IMR-90 (cell line): ENCODE measurements around the gene ZNF532. TPM values are rescaled to one million over a fixed set of nuclear protein-coding genes. Genes with fewer than 3 reads are reported as not detected.

Experiments used
- ATAC-seq: fragments of 200-7000 bp; cut with Tn5 transposase; 2 replicates; pipeline ENCODE4 v1.9.1; 2020; ENCODE audit warnings: low read depth, mild to moderate bottlenecking, moderate library complexity
- BruUV-seq: library from RNA; stranded (reverse); fragments of 400-500 nt; replicated peaks from 2 replicates; lab custom pipeline; 2021; lab: Mats Ljungman, UMichigan
- CTCF ChIA-PET: fragments of 300-600 bp; formaldehyde crosslinking; extraction: SDS; loops from one replicate; lab custom pipeline; 2021; ENCODE audit warnings: antibody characterized with exemption; lab: Yijun Ruan, JAX
- POLR2A ChIA-PET: fragments of 300-600 bp; sonication (Branson Sonifier 250); formaldehyde crosslinking; loops from one replicate; lab custom pipeline; 2022; ENCODE audit warnings: antibody characterized with exemption; ENCODE audit not compliant: unreplicated experiment; lab: Charles Lee
- DNase-seq: peaks from one replicate; pipeline ENCODE4 v3.0.0; 2013
- H2AFZ ChIP-seq: replicated peaks from 2 replicates; pipeline ENCODE3; 2013; ENCODE audit warnings: low read length, mild to moderate bottlenecking; ENCODE audit not compliant: poor library complexity
- H2AK5ac ChIP-seq: 2 replicates; pipeline ENCODE4 v1.6.1; 2013; ENCODE audit warnings: low read depth, low read length, inconsistent platforms
- H2AK9ac ChIP-seq: replicated peaks from 2 replicates; pipeline ENCODE3; 2013; ENCODE audit warnings: mild to moderate bottlenecking, low read depth, low read length, moderate library complexity; ENCODE audit not compliant: poor library complexity
- H2BK120ac ChIP-seq: 2 replicates; pipeline ENCODE4 v1.6.1; 2013; ENCODE audit warnings: low read depth, low read length, inconsistent platforms
- H2BK15ac ChIP-seq: 3 replicates; pipeline ENCODE4 v1.6.1; 2013; ENCODE audit warnings: low read depth, low read length, inconsistent platforms
- H2BK20ac ChIP-seq: 2 replicates; pipeline ENCODE4 v1.6.1; 2013; ENCODE audit warnings: low read depth, mild to moderate bottlenecking, inconsistent platforms, low read length, moderate library complexity
- H2BK5ac ChIP-seq: 2 replicates; pipeline ENCODE4 v1.6.1; 2013; ENCODE audit warnings: mild to moderate bottlenecking, low read depth, low read length, inconsistent platforms; ENCODE audit not compliant: poor library complexity, severe bottlenecking
- H3K14ac ChIP-seq: replicated peaks from 2 replicates; pipeline ENCODE4 v1.6.1; 2013; ENCODE audit warnings: low read depth, low read length, inconsistent platforms
- H3K18ac ChIP-seq: 2 replicates; pipeline ENCODE4 v1.6.1; 2013; ENCODE audit warnings: low read depth, low read length, control low read depth
- H3K23ac ChIP-seq: 2 replicates; pipeline ENCODE4 v1.6.1; 2013; ENCODE audit warnings: low read depth, low read length, inconsistent platforms
- H3K27ac ChIP-seq: 2 replicates; pipeline ENCODE4 v1.5.1; 2013; ENCODE audit warnings: mild to moderate bottlenecking, control low read depth, low read length; ENCODE audit not compliant: insufficient read depth
- H3K27me3 ChIP-seq: 2 replicates; pipeline ENCODE4 v1.6.1; 2013; ENCODE audit warnings: low read length; ENCODE audit not compliant: control insufficient read depth, insufficient read depth
- H3K36me3 ChIP-seq: 2 replicates; pipeline ENCODE4 v1.6.1; 2013; ENCODE audit warnings: low read length, mixed read lengths; ENCODE audit not compliant: control insufficient read depth, insufficient read depth
- H3K4ac ChIP-seq: 2 replicates; pipeline ENCODE4 v1.6.1; 2013; ENCODE audit warnings: low read depth, low read length, inconsistent platforms
- H3K4me1 ChIP-seq: 2 replicates; pipeline ENCODE4 v1.6.1; 2013; ENCODE audit warnings: low read length, mixed read lengths; ENCODE audit not compliant: control insufficient read depth, insufficient read depth
- H3K4me2 ChIP-seq: 2 replicates; pipeline ENCODE4 v1.6.1; 2013; ENCODE audit warnings: low read depth, mild to moderate bottlenecking, control low read depth, low read length, moderate library complexity
- H3K4me3 ChIP-seq: 2 replicates; pipeline ENCODE4 v1.5.1; 2013; ENCODE audit warnings: low read depth, mild to moderate bottlenecking, control low read depth, low read length, moderate library complexity; ENCODE audit not compliant: insufficient read depth
- H3K56ac ChIP-seq: 2 replicates; pipeline ENCODE4 v1.6.1; 2013; ENCODE audit warnings: low read length, inconsistent platforms; ENCODE audit not compliant: insufficient read depth; ENCODE audit errors: extremely low read depth
- H3K79me1 ChIP-seq, 2 experiments: 2 replicates each; pipeline ENCODE4 v1.6.1; 2013; ENCODE audit warnings: low read length in 2 of 2, inconsistent platforms in 1 of 2, low read depth in 1 of 2
- H3K9ac ChIP-seq: 2 replicates; pipeline ENCODE4 v1.6.1; 2013; ENCODE audit warnings: low read depth, low read length, control low read depth
- H3K9me1 ChIP-seq: 2 replicates; pipeline ENCODE4 v1.6.1; 2013; ENCODE audit warnings: low read length, inconsistent platforms; ENCODE audit not compliant: insufficient read depth
- H3K9me3 ChIP-seq: 2 replicates; pipeline ENCODE4 v1.6.1; 2013; ENCODE audit warnings: low read length; ENCODE audit not compliant: control insufficient read depth, insufficient read depth
- H4K20me1 ChIP-seq: 2 replicates; pipeline ENCODE4 v1.6.1; 2013; ENCODE audit warnings: low read length, inconsistent platforms; ENCODE audit not compliant: insufficient read depth
- H4K5ac ChIP-seq: 2 replicates; pipeline ENCODE4 v1.6.1; 2013; ENCODE audit warnings: mild to moderate bottlenecking, low read depth, low read length, control low read depth
- H4K8ac ChIP-seq, 2 experiments: 2 replicates each; pipeline ENCODE4 v1.6.1; 2013; ENCODE audit warnings: low read depth in 2 of 2, low read length in 2 of 2, control low read depth in 1 of 2, inconsistent platforms in 1 of 2
- H4K91ac ChIP-seq: 2 replicates; pipeline ENCODE4 v1.6.1; 2013; ENCODE audit warnings: low read depth, low read length, inconsistent platforms; ENCODE audit not compliant: insufficient read depth
- BHLHE40 ChIP-seq: fragments of 150-350 bp; IDR thresholded peaks from 2 replicates; pipeline ENCODE4 v1.6.1; 2016; ENCODE audit warnings: mild to moderate bottlenecking, low read depth, low read length
- CEBPB ChIP-seq: IDR thresholded peaks from 2 replicates; pipeline ENCODE4 v1.6.1; 2012; ENCODE audit warnings: low read depth, low read length, improper control_type of control experiment
- CHD1 ChIP-seq: IDR thresholded peaks from 2 replicates; pipeline ENCODE4 v1.6.1; 2012; ENCODE audit warnings: low read depth, low read length, improper control_type of control experiment
- CTCF ChIP-seq: conservative IDR thresholded peaks from 2 replicates; pipeline ENCODE4 v1.5.1; 2012; ENCODE audit warnings: mild to moderate bottlenecking, low read depth, low read length, improper control_type of control experiment
- ELK1 ChIP-seq: fragments of 150-350 bp; IDR thresholded peaks from 2 replicates; pipeline ENCODE4 v1.6.1; 2016; ENCODE audit warnings: low read depth, mild to moderate bottlenecking, low read length, moderate library complexity, borderline replicate concordance
- FOS ChIP-seq: fragments of 150-350 bp; IDR thresholded peaks from 2 replicates; pipeline ENCODE4 v1.6.1; 2016; ENCODE audit warnings: low read depth, low read length
- MAFK ChIP-seq: IDR thresholded peaks from 2 replicates; pipeline ENCODE4 v1.6.1; 2012; ENCODE audit warnings: low read depth, low read length, improper control_type of control experiment
- MAZ ChIP-seq: IDR thresholded peaks from 2 replicates; pipeline ENCODE4 v1.6.1; 2012; ENCODE audit warnings: low read depth, mild to moderate bottlenecking, low read length, improper control_type of control experiment, moderate library complexity, borderline replicate concordance
- MXI1 ChIP-seq: IDR thresholded peaks from 2 replicates; pipeline ENCODE4 v1.6.1; 2012; ENCODE audit warnings: low read depth, mild to moderate bottlenecking, low read length, moderate library complexity, borderline replicate concordance
- NFE2L2 ChIP-seq: fragments of 150-350 bp; IDR thresholded peaks from 2 replicates; pipeline ENCODE4 v1.6.1; 2016; ENCODE audit warnings: low read depth, mild to moderate bottlenecking, low read length
- POLR2A ChIP-seq: IDR thresholded peaks from 2 replicates; pipeline ENCODE4 v1.6.1; 2012; ENCODE audit warnings: mild to moderate bottlenecking, low read depth, low read length
- RAD21 ChIP-seq: IDR thresholded peaks from 2 replicates; pipeline ENCODE4 v1.6.1; 2012; ENCODE audit warnings: low read length, improper control_type of control experiment
- RCOR1 ChIP-seq: IDR thresholded peaks from 2 replicates; pipeline ENCODE4 v1.6.1; 2012; ENCODE audit warnings: mild to moderate bottlenecking, low read length, improper control_type of control experiment; ENCODE audit not compliant: insufficient replicate concordance
- RFX5 ChIP-seq: IDR thresholded peaks from 2 replicates; pipeline ENCODE4 v1.8.0; 2012; ENCODE audit warnings: low read depth, mild to moderate bottlenecking, low read length, moderate library complexity
- SMC3 ChIP-seq: fragments of 150-350 bp; IDR thresholded peaks from 2 replicates; pipeline ENCODE4 v1.6.1; 2016; ENCODE audit warnings: low read depth, mild to moderate bottlenecking, antibody characterized with exemption, low read length, moderate library complexity
- WGBS, 2 experiments: methylation state at CpG; one replicate each; pipeline versions ENCODE4 v1.1.5 to v1.1.7; 2013; ENCODE audit warnings: missing lambda C conversion rate in 2 of 2; ENCODE audit not compliant: insufficient read length in 1 of 2; ENCODE audit errors: extremely low coverage in 2 of 2; 5-methylcytosine and 5-hydroxymethylcytosine counted together
- dilution Hi-C: fragments of 300-500 bp; cut with HindIII; formaldehyde crosslinking; loops from one replicate; pipeline ENCODE4 v1.14.3; 2018; ENCODE audit warnings: low sequenced_read_pairs; ENCODE audit not compliant: unreplicated experiment
- in situ Hi-C: fragments of 300-500 bp; cut with MboI; formaldehyde crosslinking; loops from 3 replicates; pipeline ENCODE4 v1.14.3; 2019; ENCODE audit warnings: low sequenced_read_pairs, inconsistent platforms, mixed read lengths
- intact Hi-C: fragments of 100-400 bp; cut with micrococcal nuclease; formaldehyde crosslinking; loops from 2 replicates; pipeline ENCODE4 v1.10.0; 2022
- polyA plus RNA-seq, 3 experiments: library from polyadenylated mRNA; depleted of rRNA; stranded (reverse); fragments of >200 nt; gene quantifications; 2 replicates each; pipeline ENCODE4 v1.2.3, GENCODE V29; 2012; ENCODE audit warnings: low replicate concordance in 1 of 3
- total RNA-seq: library from RNA; depleted of rRNA; stranded (reverse); fragments of >200 nt; gene quantifications from 2 replicates; pipeline ENCODE4 v1.2.3, GENCODE V29; 2012
- TF ChIP-seq, protein P1 (sequence below): fragments of 150-350 bp; IDR thresholded peaks from 2 replicates; pipeline ENCODE4 v1.6.1; 2017; ENCODE audit warnings: mild to moderate bottlenecking, antibody characterized with exemption, low read length, low read depth

The ZNF532 gene
- total and polyA plus RNA-seq, 2 of the 4 experiments (the other 2 are of a cell fraction): 29.9 to 45.8 TPM

DNA sequence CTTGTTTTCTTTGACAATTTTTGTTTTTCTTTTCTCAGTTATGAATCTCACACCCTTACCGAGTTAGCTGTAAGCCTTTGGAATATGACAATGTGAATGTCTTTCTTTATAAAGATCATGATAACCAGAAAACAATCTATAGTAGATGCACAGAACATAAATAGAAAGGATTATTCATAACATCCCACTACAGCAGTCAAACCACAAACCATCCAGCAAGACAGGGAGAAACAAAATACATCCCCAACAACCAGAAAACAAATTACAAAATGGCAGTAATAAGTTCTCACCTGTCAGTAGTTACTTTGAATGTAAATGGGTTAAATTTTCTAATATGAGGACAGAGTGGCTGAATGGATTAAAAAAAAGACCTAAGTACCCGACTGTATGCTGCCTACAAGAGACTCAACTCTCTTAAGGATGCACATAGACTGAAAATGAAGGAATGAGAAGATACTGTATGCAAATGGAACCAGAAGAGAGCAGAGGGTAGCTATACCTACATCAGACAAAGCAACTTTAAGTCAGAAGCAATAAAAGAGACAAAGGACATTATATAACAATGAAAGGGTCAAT, 124.6 kb downstream of the ZNF532 start:
- dilution Hi-C loops (no loop called here), in situ Hi-C loops (no loop called here), intact Hi-C loops (no loop called here)
- no peaks in the 10 kb centered on the region; a peak in 1 of 4 replicates for H3K79me1 ChIP-seq
- no peak overlapping the region for H3K4me3 ChIP-seq
- H2BK20ac ChIP-seq: no peak overlapping the region
- H4K5ac ChIP-seq: no peak overlapping the region
- no peak overlapping the region for H3K9ac ChIP-seq
- ATAC-seq (no peak), DNase-seq (no peak)
- ChIA-PET POLR2A (no interaction called here), CTCF (no interaction called here)
- no peak overlapping the region for H2AFZ ChIP-seq
- no peak overlapping the region for H3K23ac ChIP-seq
- peaks cover 5% of the 10 kb centered on the region; the same call in 1 of the 2 replicates for H3K4me1 ChIP-seq
- TF ChIP-seq ELK1: no peak
- no peak for TF ChIP-seq POLR2A
- TF ChIP-seq BHLHE40: no peak
- TF ChIP-seq RFX5: no peak
- TF ChIP-seq, protein P1, sequence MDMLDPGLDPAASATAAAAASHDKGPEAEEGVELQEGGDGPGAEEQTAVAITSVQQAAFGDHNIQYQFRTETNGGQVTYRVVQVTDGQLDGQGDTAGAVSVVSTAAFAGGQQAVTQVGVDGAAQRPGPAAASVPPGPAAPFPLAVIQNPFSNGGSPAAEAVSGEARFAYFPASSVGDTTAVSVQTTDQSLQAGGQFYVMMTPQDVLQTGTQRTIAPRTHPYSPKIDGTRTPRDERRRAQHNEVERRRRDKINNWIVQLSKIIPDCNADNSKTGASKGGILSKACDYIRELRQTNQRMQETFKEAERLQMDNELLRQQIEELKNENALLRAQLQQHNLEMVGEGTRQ: no peak
- TF ChIP-seq SMC3: no peak
- TF ChIP-seq FOS: no peak
- no peak for TF ChIP-seq RAD21
- TF ChIP-seq RCOR1: no peak
- TF ChIP-seq NFE2L2: no peak
- no peak for TF ChIP-seq CHD1
- TF ChIP-seq CTCF: no peak
- no peak for TF ChIP-seq MXI1
- TF ChIP-seq CEBPB: no peak
- no peak for TF ChIP-seq MAZ
- TF ChIP-seq MAFK: no peak
- H4K20me1 ChIP-seq: no peaks in the 10 kb centered on the region
- no peak overlapping the region for H2AK9ac ChIP-seq
- no peak overlapping the region for H3K4ac ChIP-seq
- BruUV-seq: no TSS peak
- H3K9me1 ChIP-seq: peaks cover 15% of the 10 kb centered on the region; the same call in 1 of the 2 replicates
- H3K36me3 ChIP-seq: no peaks in the 10 kb centered on the region
- H3K56ac ChIP-seq: no peak overlapping the region
- WGBS, 2 experiments: no CpG with 5 or more reads among the region's 2 CpGs
- H4K8ac ChIP-seq: no peak overlapping the region
- H3K4me2 ChIP-seq: no peak overlapping the region
- no peak overlapping the region for H3K27ac ChIP-seq
- no peaks in the 10 kb centered on the region for H3K27me3 ChIP-seq
- no peak overlapping the region for H2AK5ac ChIP-seq
- H3K18ac ChIP-seq: no peak overlapping the region
- no peaks in the 10 kb centered on the region for H3K9me3 ChIP-seq
- H4K91ac ChIP-seq: no peak overlapping the region
- no peak overlapping the region for H3K14ac ChIP-seq
- H2BK15ac ChIP-seq: no peak overlapping the region
- no peak overlapping the region for H2BK5ac ChIP-seq
- no peak overlapping the region for H2BK120ac ChIP-seq
